ENCODE measurements around the gene NFYA.

The NFYA gene

DNA sequence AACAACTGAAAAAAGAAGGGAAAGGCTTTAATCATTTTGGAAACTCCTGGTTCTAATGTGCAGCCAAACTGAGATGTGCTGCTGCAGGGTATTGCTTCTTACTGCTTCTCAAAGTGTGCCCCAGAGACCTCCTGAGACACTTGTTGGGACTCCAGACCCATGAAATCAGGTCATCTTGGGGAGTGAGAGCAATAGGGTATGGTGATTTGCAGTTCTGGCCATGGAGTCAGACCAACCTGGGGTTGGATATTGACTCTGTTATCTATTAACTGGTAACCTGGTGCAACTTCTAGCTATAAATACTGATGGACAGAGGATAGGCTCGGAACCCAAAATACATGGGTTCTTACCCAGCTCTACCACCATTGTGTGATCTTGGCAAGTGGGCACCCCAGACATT is 26.7 kb upstream of the NFYA start:
- TF ChIP-seq, protein P1, sequence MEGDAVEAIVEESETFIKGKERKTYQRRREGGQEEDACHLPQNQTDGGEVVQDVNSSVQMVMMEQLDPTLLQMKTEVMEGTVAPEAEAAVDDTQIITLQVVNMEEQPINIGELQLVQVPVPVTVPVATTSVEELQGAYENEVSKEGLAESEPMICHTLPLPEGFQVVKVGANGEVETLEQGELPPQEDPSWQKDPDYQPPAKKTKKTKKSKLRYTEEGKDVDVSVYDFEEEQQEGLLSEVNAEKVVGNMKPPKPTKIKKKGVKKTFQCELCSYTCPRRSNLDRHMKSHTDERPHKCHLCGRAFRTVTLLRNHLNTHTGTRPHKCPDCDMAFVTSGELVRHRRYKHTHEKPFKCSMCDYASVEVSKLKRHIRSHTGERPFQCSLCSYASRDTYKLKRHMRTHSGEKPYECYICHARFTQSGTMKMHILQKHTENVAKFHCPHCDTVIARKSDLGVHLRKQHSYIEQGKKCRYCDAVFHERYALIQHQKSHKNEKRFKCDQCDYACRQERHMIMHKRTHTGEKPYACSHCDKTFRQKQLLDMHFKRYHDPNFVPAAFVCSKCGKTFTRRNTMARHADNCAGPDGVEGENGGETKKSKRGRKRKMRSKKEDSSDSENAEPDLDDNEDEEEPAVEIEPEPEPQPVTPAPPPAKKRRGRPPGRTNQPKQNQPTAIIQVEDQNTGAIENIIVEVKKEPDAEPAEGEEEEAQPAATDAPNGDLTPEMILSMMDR (IDR thresholded peaks at IDR 0.05; ENCODE audit: borderline replicate concordance, insufficient read depth, low read depth, low read length): no peak
- no peak overlapping the region for H3K4me3 ChIP-seq (ENCODE audit: low read depth, low read length)

DNA sequence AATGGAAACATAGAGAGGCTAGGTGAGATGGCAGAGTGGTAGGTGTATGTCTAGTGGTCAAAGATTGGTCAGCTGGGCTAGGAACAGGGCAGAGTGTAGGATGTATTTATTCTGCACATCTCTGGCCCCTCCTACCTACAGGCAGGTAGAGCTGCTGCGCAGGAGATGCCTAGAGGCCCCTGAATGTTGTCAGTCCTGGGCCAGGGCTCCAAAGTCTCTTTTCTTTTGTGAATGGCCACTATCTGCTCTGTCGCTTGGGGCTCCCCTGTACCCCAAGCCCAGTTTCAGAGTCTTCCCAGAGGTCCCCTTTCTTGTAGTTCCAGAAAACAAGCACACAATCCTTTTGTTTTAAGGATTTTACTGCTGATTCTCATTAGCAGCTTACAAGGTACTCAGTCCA is 25.5 kb upstream of the NFYA start:
- H3K4me3 ChIP-seq (ENCODE audit: low read depth, low read length): no peak overlapping the region
- TF ChIP-seq, protein P1 (IDR thresholded peaks at IDR 0.05; ENCODE audit: borderline replicate concordance, insufficient read depth, low read depth, low read length): no peak

DNA sequence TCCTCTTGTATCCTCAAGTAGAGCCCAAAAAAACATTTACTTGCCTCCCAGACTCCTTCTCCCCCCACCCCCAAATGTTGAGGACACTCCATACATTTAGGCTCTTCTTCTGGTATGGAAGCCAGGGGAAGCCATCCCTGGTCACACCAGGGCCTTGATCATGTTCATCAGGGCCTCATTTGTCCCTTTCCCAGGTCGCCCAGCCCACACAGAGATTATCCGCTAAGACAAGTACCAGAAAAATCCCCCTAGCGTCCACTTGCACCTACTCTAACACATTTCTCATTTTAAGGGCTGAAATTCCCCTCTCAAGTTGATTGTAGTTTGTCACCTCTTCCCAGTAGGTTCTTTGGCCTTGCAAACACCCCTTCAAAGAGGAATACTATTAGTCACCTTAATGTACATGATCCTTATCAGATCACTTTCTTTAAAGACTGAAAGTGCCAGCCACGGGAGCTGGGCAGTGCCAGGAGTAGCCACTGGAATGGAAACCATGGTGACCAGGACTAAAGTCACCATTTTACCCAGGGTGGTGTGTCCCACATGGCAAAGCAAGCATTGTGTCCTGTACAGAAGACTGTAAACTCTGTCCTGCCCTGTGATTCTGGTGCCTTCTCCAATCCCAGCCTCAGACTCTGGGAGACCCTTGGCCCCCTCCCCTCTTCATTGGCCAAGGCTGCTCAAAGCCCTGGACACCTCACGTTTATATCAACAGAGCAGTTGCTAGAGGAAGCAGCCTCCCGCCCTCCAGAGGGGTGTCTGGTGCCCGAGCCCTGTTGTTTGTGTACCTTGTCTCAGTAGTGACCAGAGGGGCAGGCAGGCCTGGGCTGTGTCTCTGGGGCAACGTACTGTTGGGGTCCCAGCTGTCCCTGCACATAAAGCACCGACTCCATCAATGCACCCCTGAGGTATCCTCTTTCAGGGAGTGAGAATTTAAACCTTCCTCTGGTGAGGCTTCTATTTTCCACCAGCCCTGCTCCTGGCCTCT is 24.7 kb upstream of the NFYA start:
- TF ChIP-seq, protein P1 (IDR thresholded peaks at IDR 0.05; ENCODE audit: borderline replicate concordance, insufficient read depth, low read depth, low read length): no peak
- H3K4me3 ChIP-seq (ENCODE audit: low read depth, low read length): no peak overlapping the region

DNA sequence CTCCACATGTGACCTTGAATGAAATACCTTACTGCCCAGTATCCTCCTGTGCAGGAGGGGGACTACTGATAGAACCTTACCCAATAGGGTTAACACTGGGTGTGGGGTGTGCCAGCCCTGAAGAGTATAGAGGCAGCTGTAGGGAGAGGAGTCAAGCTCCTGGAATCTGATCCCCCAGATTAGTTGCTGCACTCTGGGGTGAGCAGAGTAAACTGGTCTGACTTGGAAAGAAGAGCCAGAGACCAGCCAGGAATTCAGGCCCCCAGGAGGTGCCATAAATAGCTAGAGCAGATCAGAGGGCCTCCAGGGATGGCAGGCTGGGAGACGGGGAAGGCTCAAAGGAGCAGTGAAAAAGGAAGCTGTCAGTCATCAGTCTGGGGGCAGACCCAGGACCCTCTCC is 23.3 kb upstream of the NFYA start:
- no peak overlapping the region for H3K4me3 ChIP-seq (ENCODE audit: low read depth, low read length)
- TF ChIP-seq, protein P1 (IDR thresholded peaks at IDR 0.05; ENCODE audit: borderline replicate concordance, insufficient read depth, low read depth, low read length): no peak

DNA sequence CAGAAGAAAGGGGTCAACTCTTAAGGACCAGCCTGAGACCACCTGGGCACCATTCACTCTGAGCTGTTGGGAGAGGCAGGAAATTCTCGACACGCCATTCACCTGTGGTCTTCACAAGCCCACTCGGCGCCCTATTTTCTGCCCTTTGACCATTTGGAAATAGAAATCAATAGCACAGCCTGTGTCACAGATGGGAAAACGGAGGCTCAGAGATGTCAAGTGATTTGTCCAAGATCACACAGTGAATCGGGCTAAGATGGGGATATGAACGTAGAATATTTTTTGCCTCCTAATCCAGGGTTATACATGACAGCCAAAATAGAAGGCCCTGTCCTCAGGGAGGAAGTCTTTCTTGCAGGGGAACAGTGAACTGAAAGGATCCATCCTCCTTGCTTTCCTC is 22.8 kb upstream of the NFYA start:
- no peak overlapping the region for H3K4me3 ChIP-seq (ENCODE audit: low read depth, low read length)
- TF ChIP-seq, protein P1 (IDR thresholded peaks at IDR 0.05; ENCODE audit: borderline replicate concordance, insufficient read depth, low read depth, low read length): no peak

DNA sequence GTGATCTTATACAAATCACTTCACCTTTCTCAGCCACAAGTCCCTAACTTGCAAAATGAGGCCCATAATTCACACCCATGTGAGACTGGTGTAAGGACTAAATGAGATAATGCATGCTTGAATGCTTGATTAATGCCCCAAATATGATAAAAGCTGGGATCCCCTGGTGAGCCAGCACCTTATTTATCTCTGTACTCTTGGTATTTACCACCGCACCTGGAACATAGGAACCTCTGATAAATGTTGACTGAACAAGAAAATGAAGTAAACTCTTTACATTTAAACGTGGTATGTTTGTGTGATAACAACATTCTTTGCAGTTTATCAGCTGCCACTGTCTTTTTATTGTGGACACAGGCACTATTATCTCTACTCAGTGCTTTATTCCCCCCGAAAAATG is 22.2 kb upstream of the NFYA start:
- no peak overlapping the region for H3K4me3 ChIP-seq (ENCODE audit: low read depth, low read length)
- TF ChIP-seq, protein P1 (IDR thresholded peaks at IDR 0.05; ENCODE audit: borderline replicate concordance, insufficient read depth, low read depth, low read length): no peak

DNA sequence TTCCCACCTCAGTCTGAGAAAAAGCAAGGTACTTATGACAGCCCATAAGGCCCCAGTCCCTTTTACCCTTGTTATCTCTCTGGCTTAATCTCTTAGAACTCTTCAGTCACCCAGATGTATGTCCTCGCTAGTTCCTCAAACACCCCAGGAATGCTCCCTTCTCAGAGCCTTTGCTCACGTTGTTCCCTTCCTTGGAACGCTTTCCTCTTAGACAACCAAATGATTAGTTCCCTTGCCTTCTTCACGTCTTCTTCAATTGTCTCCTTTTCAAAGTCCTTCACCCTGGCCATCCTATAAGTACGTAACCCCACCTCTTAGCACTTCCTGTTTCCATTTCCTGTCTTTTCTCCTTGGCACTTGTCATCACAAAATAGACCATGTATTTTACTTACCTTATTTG is 20.9 kb upstream of the NFYA start:
- TF ChIP-seq, protein P1 (IDR thresholded peaks at IDR 0.05; ENCODE audit: borderline replicate concordance, insufficient read depth, low read depth, low read length): no peak
- H3K4me3 ChIP-seq (ENCODE audit: low read depth, low read length): no peak overlapping the region
